ENCODE measurements around the gene PIP5K1C.

- TF ChIP-seq CTCF (IDR thresholded peaks at IDR 0.05; ENCODE audit: insufficient read depth, low read length, poor library complexity, severe bottlenecking) (no peak), EZH2phosphoT487 (conservative IDR thresholded peaks at IDR 0.05; ENCODE audit: low read length) (no peak)
These were observed 15.4 kb downstream of the PIP5K1C start for GRCh38 chr19:3684817-3685410.
